GM12891 (cell line): Measurements from ENCODE around the gene KRT10.

Experiments
- POLR2A ChIP-seq: IDR thresholded peaks from 2 replicates; pipeline ENCODE4 v1.6.1; 2011; ENCODE audit warnings: low read depth, low read length, control low read depth
- POLR2AphosphoS5 ChIP-seq: IDR thresholded peaks from 2 replicates; pipeline ENCODE4 v1.6.1; 2011; ENCODE audit warnings: low read depth, low read length, control low read depth
- TAF1 ChIP-seq: IDR thresholded peaks from 2 replicates; pipeline ENCODE4 v1.6.1; 2011; ENCODE audit warnings: low read depth, low read length, control low read depth

DNA sequence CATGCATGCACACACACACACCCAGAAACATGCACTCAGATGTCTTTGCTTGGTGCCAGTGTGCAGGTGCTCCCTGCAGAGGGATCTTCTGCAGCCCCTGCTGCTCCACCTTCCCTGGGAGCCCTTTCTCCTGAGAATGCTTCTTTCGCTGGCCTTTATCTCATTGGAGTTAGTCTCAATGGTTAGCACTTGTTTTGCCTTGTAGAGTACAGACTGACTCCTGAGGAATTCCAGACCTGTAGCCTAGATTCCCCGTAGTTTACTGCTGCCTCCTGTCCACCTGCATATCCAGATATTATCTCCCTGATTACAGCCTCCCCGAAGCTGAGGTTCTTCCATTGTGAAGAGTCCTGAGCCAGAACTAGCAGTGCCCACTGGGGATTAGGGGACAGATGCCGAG lies 47.7 kb upstream of the KRT10 start:
- TF ChIP-seq POLR2AphosphoS5 (no peak), TAF1 (no peak), POLR2A (no peak)
